D721Med (cell line): ENCODE data around the gene TMEM101.

ENCODE experiments used
- DNase-seq: peaks from one replicate; pipeline ENCODE4 v3.0.0; 2011; ENCODE audit warnings: low spot score; ENCODE audit not compliant: insufficient read length
- FAIRE-seq: peaks from 2 replicates; lab custom pipeline; 2011; peaks lifted over from hg19 to GRCh38; lab: Jason Lieb, UNC
- CTCF ChIP-seq: IDR thresholded peaks from 2 replicates; pipeline ENCODE4 v1.5.1; 2012; ENCODE audit warnings: mild to moderate bottlenecking, control low read depth; ENCODE audit not compliant: insufficient read depth; ENCODE audit errors: missing control alignments

Gene TMEM101

GRCh38 chr17:44014437-44015172 lies at the start of gene TMEM101:
TMEM101 (minus strand) TSS chr17:44014963; CDS start chr17:44014952, 11 bp downstream.
- no peak for TF ChIP-seq CTCF
- FAIRE-seq, result no peak
- no peak for DNase-seq

DNA sequence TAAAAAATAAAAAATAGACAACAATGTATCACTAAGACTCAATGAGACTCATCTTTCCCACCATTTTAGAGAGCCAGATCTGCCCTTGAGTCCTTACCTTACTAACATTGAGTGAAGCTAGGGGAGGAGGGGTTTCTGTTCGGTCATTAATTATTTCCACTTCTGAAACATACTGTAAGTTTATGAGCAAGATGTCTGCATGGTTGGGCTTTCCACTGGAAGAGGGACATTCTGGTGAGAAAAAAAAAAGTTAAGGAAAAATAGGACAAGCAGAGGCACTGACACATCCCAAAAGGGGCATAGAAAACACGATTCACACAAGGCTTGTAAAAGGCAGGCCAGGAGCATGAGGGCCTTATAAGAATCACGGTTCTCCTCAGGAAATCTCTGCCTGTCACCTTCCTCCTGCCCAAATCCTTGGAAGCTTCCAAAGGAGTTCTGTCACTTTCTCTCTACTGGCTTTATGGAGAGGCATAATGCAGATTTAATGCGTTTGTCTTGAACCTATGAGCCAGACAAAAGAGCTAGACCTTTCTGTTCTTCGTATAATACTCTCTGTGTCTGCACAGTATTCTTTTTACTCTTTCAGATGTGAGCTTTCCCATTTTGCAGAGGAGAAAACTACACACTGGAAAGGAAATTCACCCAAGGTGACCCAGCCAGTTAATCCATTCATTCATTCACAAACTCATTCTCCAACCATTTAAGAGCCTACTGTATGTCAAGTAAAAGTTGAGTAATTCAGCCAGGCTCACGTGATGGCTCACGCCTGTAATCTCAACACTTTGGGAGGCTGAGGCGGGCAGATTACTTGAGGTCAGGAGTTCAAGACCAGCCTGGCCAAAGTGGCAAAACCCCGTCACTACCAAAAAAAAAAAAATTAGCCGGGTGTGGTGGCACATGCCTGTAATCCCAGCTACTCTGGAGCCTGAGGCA lies 49.2 kb upstream of the TMEM101 start:
- TF ChIP-seq CTCF, result no peak
- no peak for FAIRE-seq
- DNase-seq, result no peak

GRCh38 chr17:44062871-44063270 lies 48.1 kb upstream of the TMEM101 start:
- FAIRE-seq (no peak), DNase-seq (no peak)
- TF ChIP-seq CTCF, result no peak

DNA sequence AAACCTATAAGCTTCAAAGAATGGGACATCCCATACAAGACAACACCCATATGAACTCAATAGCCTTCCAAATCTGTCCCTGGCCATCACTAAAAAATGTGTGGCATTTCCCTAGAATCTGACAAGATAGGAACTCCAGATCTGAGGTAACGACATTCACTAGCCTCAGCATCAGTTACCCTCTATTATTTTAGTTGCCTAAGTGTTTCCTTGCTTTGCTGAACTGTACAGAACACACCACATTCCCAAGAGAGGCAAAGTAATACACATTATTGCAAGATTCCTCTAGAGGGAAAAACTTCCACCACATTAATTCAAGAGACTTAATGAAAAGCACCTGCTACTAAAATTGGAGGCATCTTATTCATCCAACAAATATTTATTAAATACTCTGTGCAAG lies 46.7 kb upstream of the TMEM101 start:
- FAIRE-seq (no peak), DNase-seq (no peak)
- TF ChIP-seq CTCF, result no peak

GRCh38 chr17:44059101-44059892 lies 44.5 kb upstream of the TMEM101 start:
- DNase-seq, result no peak
- FAIRE-seq, result no peak
- TF ChIP-seq CTCF, result no peak

DNA sequence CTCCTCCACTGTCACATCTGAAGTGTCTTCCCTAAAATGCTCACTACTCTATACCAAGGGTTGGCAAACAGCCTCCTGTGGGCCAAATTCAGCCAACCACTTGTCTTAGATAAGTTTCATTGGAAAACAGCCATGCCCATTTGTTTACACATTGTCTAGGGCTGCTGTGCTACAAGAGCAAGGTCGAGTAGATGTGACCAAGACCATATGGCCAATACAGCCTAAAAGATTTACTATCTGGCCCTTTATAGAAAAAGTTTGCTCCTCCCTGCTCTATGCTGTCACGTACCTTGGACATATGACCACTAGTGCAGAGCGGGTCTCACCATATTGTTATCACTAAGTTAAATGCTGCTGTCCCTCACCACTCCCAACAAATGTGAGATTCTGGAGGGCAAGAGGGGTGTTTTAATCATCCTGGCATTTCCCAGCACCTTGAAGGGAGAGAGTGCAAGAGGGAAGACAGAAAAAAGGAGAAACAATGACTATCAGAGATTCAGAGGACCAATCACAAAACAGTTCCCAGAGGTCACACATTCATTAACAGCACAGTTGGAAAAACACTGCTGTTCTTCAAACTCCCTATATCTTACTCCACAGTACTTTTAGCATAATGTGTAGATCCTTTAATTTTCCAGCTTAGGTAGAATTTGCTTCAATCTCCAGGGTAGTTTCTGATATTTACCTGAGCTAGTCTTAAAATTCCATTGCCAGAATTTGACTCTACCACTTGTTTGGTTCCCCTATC lies 38.5 kb upstream of the TMEM101 start:
- TF ChIP-seq CTCF, result no peak
- DNase-seq (no peak), FAIRE-seq (no peak)
